H7 (cell line): ENCODE data around the gene PAFAH1B1. TPM values are rescaled to one million over a fixed set of nuclear protein-coding genes. Genes with fewer than 3 reads are reported as not detected.
"Not testable (repeated sequence)": the region's sequence is repeated elsewhere in the genome, so short reads cannot be mapped to it uniquely, and the experiment has no call there.

Experiments used
- DNase-seq: peaks from one replicate; pipeline ENCODE4 v3.0.0; 2012
- H3K27me3 ChIP-seq: 2 replicates; pipeline ENCODE4 v1.6.0; 2011; ENCODE audit warnings: mild to moderate bottlenecking, low read length; ENCODE audit not compliant: control insufficient read depth, insufficient read depth
- H3K36me3 ChIP-seq: replicated peaks from 2 replicates; pipeline ENCODE4 v1.5.1; 2011; ENCODE audit warnings: low read length; ENCODE audit not compliant: control insufficient read depth, insufficient read depth
- H3K4me3 ChIP-seq: 2 replicates; pipeline ENCODE4 v1.5.1; 2011; ENCODE audit warnings: low read depth, mild to moderate bottlenecking, control low read depth, low read length, moderate library complexity; ENCODE audit not compliant: insufficient read depth
- total RNA-seq: library from RNA; depleted of rRNA; stranded (reverse); fragments of >200 nt; shearing (Covaris generic); gene quantifications from 2 replicates; pipeline ENCODE4 v1.2.3, GENCODE V29; 2014

PAFAH1B1 gene
- total RNA-seq, 1 experiment from 2014 or later, result 79.6 TPM

DNA sequence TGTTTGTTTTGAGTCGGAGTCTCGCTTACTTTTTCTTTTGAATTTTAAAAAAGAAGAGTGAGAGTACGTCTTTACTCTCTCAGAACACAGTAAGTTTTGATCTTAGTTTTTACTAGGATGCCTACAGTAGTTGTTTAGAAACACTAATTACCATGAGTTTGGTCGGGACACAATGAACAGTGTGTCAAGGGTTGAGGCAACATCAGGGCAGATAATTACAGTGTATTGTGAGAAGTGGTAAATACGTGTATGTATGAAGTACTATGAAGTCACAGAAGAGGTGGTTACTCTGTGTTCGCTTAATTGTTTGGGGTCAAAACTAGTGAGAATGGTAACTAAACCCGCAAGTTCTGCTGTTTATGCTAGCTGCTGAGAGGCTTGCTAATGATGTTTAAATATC is 18.2 kb downstream of the PAFAH1B1 start:
- Histone ChIP-seq H3K36me3 (no peaks in the 10 kb centered on the region; the same call in 1 of the 2 replicates), H3K4me3 (no peak overlapping the region), H3K27me3 (no peaks in the 10 kb centered on the region)
- no peak for DNase-seq

DNA sequence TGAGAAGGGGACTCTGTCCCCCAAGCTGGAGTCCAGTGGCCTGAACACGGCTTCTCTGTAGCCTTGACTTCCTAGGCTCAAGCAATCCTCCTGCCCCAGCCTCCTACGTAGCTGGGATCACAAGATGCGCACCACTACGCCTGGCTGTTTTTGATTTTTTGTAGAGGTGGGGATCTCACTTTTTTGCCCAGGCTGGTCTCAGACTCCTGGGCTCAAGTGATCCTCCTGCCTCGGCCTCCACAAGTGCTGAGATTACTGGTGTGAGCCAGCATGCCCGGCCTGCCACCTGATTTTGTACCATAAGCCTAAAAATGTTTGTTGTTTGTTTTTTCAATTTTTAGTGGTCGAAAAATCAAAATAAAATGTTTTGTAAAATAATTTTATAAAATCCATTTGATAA is 19.2 kb downstream of the PAFAH1B1 start:
- no peaks in the 10 kb centered on the region for H3K27me3 ChIP-seq
- no peak for DNase-seq
- no peak overlapping the region for H3K4me3 ChIP-seq
- no peaks in the 10 kb centered on the region; the same call in 1 of the 2 replicates for H3K36me3 ChIP-seq

DNA sequence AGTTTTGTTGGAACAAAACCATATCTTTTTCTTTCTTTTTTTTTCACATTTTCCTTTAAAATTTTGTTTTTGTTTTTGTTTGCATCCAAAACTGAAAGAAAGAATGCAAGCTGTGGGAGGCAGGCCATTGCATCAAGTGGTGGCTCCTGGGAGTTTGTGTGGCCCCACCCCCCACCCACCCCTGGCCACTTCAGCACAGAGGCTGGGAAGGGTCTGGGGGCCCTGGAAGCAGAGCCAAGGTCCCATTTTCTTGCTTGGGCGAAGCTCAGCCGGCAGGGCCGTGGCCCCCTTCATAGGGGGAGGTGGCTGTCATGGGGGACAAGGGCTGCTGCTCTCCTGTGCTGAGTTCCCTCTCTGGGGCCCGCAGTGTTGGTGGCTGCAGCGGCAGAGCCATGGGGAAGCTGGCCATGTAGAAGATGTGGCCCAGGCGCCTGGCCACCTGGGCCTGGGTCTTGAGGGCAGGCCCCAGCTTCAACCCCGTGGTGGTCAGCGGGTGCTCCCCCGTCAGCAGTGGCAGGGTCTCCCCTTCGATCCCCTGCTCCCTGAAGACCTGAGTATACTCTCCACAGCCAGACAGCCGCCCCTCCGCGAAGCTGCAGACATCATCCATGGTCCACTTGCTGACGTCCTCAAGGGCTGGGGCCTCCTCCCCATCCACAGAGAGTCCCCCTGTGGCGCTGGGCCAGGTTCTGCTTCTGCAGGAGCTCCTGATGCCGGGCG is 19.8 kb downstream of the PAFAH1B1 start:
- peak; percentile 59 for DNase-seq
- no peak overlapping the region for H3K4me3 ChIP-seq
- no peaks in the 10 kb centered on the region for H3K27me3 ChIP-seq
- H3K36me3 ChIP-seq, result no peaks in the 10 kb centered on the region; the same call in 1 of the 2 replicates

DNA sequence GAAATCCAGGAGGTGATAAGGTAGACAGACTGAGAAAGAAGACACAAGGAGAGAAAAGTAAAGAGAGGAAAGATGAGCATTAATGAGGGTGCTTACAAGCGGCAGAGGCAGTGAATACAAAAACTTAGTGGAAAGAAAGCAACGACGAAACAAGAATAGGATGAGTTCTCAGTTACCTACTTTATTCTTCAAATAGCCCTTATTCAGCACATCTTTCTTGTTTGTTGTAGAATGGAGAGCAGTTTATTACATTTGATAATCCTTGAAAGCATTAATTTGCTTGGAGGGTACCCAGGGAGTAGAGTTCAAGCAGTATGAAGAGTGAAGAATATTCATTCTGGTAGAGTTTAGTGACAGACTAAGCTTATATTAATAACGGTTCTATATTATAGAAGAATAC is 22.4 kb downstream of the PAFAH1B1 start:
- DNase-seq, result no peak
- Histone ChIP-seq H3K4me3 (no peak overlapping the region), H3K36me3 (no peaks in the 10 kb centered on the region)

DNA sequence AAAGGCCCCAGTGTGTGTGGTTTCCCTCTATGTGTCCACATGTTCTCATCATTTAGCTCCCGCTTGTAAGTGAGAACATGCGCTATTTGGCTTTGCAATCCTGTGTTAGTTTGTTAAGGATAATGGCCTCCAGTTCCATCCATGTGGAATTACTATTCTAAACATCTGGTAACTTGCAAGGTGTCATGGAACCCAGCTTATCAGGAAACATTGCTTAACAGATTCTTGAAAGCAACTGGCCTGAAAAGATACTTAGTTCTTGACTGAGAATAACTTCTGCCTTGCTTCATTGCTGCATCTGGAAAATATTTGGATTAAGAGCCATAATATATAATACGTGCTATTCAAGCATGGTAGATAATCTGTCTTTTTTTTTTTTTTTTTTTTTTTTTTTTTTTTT is 27.8 kb downstream of the PAFAH1B1 start:
- Histone ChIP-seq H3K4me3 (no peak overlapping the region), H3K27me3 (no peaks in the 10 kb centered on the region), H3K36me3 (peaks cover 5% of the 10 kb centered on the region)
- DNase-seq, result no peak

More for the DNA sequence above, 22.4 kb downstream of the PAFAH1B1 start:
- H3K27me3 ChIP-seq, result no peaks in the 10 kb centered on the region

DNA sequence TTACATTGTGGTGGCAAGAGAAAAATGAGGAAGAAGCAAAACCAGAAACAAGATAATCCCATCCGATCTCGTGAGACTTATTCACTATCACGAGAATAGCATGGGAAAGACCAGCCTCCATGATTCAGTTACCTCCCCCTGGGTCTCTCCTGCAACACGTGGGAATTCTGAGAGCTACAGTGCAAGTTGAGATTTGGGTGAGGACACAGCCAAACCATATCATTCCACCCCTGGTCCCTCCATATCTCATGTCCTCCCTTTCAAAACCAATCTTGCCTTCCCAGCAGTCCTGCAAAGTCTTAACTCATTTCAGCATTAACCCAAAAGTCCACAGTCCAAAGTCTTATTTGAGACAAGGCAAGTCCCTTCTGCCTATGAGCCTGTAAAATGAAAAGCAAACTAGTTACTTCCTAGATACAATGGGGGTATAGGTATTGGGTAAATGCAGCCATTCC is 28.5 kb downstream of the PAFAH1B1 start:
- not testable (repeated sequence) for H3K27me3 ChIP-seq, H3K4me3 ChIP-seq, DNase-seq, H3K36me3 ChIP-seq

DNA sequence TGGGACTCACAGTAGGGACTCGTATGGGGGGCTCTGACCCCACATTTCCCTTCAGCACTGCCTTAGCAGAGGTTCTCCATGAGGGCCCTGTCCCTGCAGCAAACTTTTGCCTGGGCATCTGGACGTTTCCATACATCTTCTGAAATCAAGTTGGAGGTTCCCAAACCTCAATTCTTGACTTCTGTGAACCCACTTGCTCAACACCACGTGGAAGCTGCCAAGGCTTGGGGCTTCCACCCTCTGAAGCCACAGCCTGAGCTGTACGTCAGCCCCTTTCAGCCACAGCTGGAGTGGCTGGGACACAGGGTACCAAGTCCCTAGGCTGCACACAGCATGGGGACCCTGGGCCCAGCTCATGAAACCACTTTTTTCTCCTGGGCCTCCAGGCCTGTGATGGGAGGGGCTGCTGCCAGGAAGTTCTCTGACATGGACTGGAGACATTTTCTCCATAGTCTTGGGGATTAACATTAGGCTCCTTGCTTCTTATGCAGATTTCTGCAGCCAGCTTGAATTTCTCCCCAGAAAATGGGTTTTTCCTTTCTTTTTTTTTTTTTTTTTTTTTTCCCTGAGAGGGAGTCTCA is 29.4 kb downstream of the PAFAH1B1 start:
- not testable (repeated sequence) for DNase-seq, H3K36me3 ChIP-seq, H3K27me3 ChIP-seq, H3K4me3 ChIP-seq

DNA sequence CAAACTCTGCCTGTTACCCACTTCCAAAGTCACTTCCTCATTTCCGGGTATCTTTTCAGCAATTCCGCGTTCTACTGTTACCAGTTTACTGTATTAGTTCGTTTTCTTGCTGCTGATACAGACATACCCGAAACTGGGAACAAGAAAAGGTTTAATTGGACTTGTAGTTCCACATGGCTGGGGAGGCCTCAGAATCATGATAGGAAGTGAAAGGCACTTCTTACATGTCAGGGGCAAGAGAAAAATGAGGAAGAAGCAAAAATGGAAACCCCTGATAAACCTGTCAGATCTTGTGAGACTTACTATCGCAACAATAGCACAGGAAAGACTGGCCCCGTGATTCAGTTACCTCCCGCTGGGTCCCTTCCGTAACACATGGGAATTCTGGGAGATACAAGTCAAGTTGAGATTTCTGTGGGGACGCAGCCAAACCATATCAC is 30.9 kb downstream of the PAFAH1B1 start:
- H3K27me3 ChIP-seq, result no peaks in the 10 kb centered on the region
- H3K36me3 ChIP-seq, result peaks cover 5% of the 10 kb centered on the region
- DNase-seq, result no peak
- no peak overlapping the region for H3K4me3 ChIP-seq

DNA sequence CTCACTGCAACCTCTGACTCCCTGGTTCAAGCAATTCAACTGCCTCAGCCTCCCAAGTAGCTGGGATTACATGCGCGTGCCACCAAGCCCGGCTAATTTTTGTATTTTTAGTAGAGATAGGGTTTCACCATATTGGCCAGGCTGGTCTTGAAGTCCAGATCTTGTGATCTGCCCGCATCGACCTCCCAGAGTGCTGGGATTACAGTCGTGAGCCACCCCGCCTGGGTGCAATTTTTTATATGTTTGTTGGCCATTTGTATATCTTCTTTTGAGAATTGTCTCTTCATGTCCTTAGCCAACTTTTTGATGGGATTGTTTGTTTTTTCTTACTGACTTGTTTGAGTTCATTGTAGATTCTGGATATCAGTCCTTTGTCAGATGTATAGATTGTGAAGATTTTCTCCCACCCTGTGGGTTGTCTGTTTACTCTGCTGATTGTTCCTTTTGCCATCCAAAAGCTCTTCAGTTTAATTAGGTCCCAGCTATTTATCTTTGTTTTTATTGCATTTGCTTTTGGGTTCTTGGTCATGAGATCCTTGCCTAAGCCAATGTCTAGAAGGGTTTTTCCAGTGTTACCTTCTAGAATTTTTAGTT is 33.3 kb downstream of the PAFAH1B1 start:
- not testable (repeated sequence) for H3K27me3 ChIP-seq, H3K36me3 ChIP-seq, H3K4me3 ChIP-seq, DNase-seq

DNA sequence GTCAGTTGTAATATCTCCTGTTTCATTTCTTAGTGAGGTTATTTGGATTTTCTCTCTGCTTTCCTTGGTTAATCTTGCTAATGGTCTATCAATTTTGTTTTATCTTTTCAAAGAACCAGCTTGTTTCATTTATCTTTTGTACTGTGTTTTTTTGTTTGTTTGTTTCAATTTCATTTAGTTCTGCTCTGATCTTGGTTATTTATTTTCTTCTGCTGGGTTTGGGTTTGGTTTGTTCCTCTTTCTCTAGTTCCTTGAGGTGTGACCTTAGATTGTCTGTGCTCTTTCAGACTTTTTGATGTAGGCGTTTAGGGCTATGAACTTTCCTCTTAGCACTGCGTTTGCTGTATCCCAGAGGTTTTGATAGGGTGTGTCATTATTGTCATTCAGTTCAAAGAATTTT is 35.5 kb downstream of the PAFAH1B1 start:
- H3K4me3 ChIP-seq, H3K36me3 ChIP-seq, DNase-seq, H3K27me3 ChIP-seq: not testable (repeated sequence)

DNA sequence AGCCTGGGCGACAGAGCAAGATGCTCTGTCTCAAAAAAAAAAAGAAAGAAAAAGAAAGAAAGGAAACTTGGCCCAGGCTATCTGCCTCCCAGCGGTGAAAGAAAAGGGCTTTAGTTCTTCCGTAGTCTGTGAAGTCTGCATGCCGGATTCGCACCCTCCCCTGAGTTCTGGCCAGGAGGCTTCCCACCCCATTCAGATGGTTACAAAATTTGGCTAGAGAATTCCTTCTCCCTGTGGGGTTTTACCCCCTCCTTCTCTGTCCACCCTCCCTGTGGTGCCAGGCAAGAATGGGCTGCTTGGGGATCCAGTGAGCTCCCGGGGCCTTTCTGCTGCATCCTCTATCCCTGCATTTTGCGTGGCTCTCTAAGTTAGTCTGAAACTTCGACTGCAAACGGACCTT is 37.8 kb downstream of the PAFAH1B1 start:
- Histone ChIP-seq H3K4me3 (no peak overlapping the region), H3K36me3 (no peaks in the 10 kb centered on the region), H3K27me3 (no peaks in the 10 kb centered on the region)
- peak; percentile 25 for DNase-seq

DNA sequence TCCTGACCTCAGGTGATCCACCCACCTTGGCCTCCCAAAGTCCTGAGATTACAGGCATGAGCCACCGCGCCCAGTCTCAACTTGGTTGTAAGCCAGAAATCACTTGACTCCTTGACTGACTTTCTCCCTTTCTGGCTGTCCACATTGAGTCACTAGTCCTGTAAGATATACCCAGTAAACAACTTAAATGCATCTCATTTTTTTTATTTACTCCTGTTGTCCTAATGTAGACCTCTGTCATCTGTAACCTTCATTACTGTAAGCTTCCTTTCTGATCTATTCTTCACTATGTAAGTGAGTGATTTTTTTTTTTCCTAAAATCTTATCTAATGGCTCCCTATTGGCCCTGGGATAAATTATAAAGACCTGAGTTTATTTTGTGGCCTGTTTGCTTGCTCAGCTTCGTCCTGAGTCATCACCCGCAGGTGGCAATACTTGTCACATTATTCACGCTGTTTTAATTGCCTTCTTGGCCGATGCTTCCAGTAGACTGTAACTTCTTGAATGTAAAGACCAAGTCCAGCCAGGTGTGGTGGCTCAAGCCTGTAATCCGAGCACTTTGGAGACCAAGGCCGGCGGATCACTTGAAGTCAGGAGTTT is 41.0 kb downstream of the PAFAH1B1 start:
- no peaks in the 10 kb centered on the region for H3K36me3 ChIP-seq
- H3K4me3 ChIP-seq, result no peak overlapping the region
- no peak for DNase-seq
- no peaks in the 10 kb centered on the region for H3K27me3 ChIP-seq

DNA sequence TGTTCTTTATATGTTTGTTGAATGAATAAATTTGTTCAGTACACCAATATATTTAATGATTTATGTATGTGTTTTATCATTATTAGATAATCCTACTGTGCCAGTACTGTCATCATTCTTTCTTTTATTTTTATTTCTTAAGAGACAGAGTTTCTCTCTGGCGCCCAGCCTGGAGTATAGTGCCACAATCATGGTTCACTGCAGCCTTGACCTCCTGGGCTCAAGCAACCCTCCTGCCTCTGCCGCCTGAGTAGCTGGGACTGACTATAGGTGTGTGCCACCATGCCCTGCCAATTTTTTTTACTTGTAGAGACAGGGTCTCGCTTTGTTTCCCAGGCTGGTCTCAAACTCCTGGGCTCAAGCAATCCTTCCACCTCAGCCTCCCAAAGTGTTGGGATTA is 41.8 kb downstream of the PAFAH1B1 start:
- no peak overlapping the region for H3K4me3 ChIP-seq
- H3K27me3 ChIP-seq, result no peaks in the 10 kb centered on the region
- no peak for DNase-seq
- H3K36me3 ChIP-seq, result no peaks in the 10 kb centered on the region

DNA sequence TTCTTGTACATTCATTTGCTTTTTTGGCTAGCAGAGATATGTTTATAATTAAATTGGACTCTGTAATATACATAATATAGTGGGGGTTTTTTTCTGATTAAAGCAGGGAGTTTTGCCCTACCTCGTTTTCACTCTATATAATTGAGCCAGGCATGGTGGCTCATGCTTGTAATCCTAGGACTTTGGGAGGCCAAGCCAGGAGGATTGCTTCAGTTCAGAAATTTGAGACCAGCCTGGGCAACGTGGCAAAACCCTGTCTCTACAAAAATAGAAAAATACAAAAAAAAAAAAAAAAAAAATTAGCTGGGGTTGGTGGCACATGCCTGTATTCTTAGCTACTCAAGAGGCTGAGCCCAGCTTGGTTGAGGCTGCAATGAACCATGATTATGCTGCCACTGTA is 42.2 kb downstream of the PAFAH1B1 start:
- no peak for DNase-seq
- H3K4me3 ChIP-seq, result no peak overlapping the region
- H3K27me3 ChIP-seq, result no peaks in the 10 kb centered on the region
- no peaks in the 10 kb centered on the region; the same call in 1 of the 2 replicates for H3K36me3 ChIP-seq
